Measurements from ENCODE around the gene SERTAD3. TPM values are rescaled to one million over a fixed set of nuclear protein-coding genes. Genes with fewer than 3 reads are reported as not detected.

The SERTAD3 gene
- polyA plus RNA-seq, 2 of the 4 experiments (the other 2 are of a cell fraction), result 39.7 to 40.2 TPM

DNA sequence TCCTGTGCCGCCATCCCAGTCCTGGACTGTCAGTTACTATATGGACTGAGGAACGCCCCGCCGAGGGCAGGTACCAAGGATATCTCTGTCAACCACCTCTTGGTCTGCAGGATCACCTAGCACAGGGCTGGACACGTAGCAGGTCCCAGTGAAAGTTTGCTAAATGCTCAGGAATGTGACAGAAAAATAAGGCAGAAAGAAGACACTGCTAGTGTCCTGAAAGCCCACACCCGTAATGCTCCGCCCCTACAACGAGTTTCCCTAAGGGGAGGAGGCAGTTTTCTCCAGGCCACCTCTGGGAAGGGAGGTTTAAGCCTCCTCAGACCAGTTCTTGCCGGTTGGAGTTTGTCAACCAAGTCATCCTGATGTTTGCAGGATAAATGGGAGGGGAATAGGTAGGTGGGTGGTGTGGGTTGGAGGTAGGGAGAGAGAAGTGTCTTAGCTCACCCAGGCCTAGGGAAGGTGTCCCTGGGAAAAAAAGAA is 1.7 kb upstream of the SERTAD3 start:
- peak in 1 of 2 experiments; percentile 73 for DNase-seq (ENCODE audit: low read depth in 1 of 2, low spot score in 1 of 2)
- Histone ChIP-seq H3K4me3 (no peak overlapping the region), H3K9me3 (no peaks in the 10 kb centered on the region), H3K4me2 (no peak overlapping the region), H3K4me1 (peaks cover 23% of the 10 kb centered on the region), H3K27ac (peak overlapping the region in 1 of 2 experiments; percentile 88; a peak in 3 of 6 replicates)
- POLR2A ChIA-PET, result interaction anchor here (0.8 to 8.8 kb wide), 3 partner anchors 20 to 21 kb away, joined by 3 to 208 read pairs (median 12); partner anchors contain the start of genes BLVRB and SERTAD1
- ATAC-seq, result no peak
- TF ChIP-seq, protein P1, sequence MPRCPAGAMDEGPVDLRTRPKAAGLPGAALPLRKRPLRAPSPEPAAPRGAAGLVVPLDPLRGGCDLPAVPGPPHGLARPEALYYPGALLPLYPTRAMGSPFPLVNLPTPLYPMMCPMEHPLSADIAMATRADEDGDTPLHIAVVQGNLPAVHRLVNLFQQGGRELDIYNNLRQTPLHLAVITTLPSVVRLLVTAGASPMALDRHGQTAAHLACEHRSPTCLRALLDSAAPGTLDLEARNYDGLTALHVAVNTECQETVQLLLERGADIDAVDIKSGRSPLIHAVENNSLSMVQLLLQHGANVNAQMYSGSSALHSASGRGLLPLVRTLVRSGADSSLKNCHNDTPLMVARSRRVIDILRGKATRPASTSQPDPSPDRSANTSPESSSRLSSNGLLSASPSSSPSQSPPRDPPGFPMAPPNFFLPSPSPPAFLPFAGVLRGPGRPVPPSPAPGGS (IDR thresholded peaks at IDR 0.05), result no peak
- TF ChIP-seq RCOR1 (IDR thresholded peaks at IDR 0.05; ENCODE audit: low read depth, low read length) (no peak), FOSL2 (IDR thresholded peaks at IDR 0.05) (no peak), FOSL2 (CRISPR knock-in tag; IDR thresholded peaks at IDR 0.05) (no peak), MAFK (IDR thresholded peaks at IDR 0.05; ENCODE audit: partially characterized antibody) (no peak), HOXA7 (CRISPR knock-in tag; IDR thresholded peaks at IDR 0.05) (0 out of 2 replicates have a peak, but pooled peaks have one; percentile 26)
- FAIRE-seq, result no peak
- 72% methylated on average over 9 of the region's 9 CpGs for WGBS (ENCODE audit: missing lambda C conversion rate)
- CTCF ChIA-PET, result interaction anchor here (0.8 to 46.6 kb wide), 9 partner anchors 8 to 155 kb away, joined by 3 to 950 read pairs (median 6); partner anchors contain the start of genes BLVRB, LTBP4, PRX and SERTAD1

- H3K9me3 ChIP-seq, result no peaks in the 10 kb centered on the region
- POLR2A ChIA-PET, result interaction anchor here (0.6 to 8.8 kb wide), 10 partner anchors 9 to 1309 kb away, joined by 3 to 208 read pairs (median 3); partner anchors contain the start of genes BLVRB and SERTAD1
These were observed 734 bp upstream of the SERTAD3 start for GRCh38 chr19:40444825-40445312.

More at GRCh38 chr19:40444825-40445312, 734 bp upstream of the SERTAD3 start:
- Histone ChIP-seq H3K4me1 (peaks cover 23% of the 10 kb centered on the region), H3K4me3 (peak overlapping the region; percentile 80), H3K27ac (peak overlapping the region; percentile 88 to 97), H3K4me2 (peak overlapping the region; percentile 95)
- TF ChIP-seq, protein P1 (IDR thresholded peaks at IDR 0.05), result 0 out of 3 replicates have a peak, but pooled peaks have one; percentile 56
- no peak for TF ChIP-seq BHLHE40 (IDR thresholded peaks at IDR 0.05; ENCODE audit: low read depth, low read length)
- peak; percentile 74 for TF ChIP-seq SMC3 (IDR thresholded peaks at IDR 0.05)
- no peak for TF ChIP-seq POLR2A (IDR thresholded peaks at IDR 0.05; ENCODE audit: low read length)
- peak; percentile 36; the same call in 1 of the 2 replicates for TF ChIP-seq PHF8 (IDR thresholded peaks at IDR 0.05; ENCODE audit: borderline replicate concordance, low read depth)
- TF ChIP-seq KDM5A (IDR thresholded peaks at IDR 0.05), result 0 out of 2 replicates have a peak, but pooled peaks have one; percentile 21
- TF ChIP-seq RAD21 (conservative IDR thresholded peaks at IDR 0.05 in 1 of 2, IDR thresholded peaks at IDR 0.05 in 1 of 2), result peak; percentile 70 to 74
- no peak for TF ChIP-seq MAFK (IDR thresholded peaks at IDR 0.05; ENCODE audit: partially characterized antibody)
- TF ChIP-seq, protein P2, sequence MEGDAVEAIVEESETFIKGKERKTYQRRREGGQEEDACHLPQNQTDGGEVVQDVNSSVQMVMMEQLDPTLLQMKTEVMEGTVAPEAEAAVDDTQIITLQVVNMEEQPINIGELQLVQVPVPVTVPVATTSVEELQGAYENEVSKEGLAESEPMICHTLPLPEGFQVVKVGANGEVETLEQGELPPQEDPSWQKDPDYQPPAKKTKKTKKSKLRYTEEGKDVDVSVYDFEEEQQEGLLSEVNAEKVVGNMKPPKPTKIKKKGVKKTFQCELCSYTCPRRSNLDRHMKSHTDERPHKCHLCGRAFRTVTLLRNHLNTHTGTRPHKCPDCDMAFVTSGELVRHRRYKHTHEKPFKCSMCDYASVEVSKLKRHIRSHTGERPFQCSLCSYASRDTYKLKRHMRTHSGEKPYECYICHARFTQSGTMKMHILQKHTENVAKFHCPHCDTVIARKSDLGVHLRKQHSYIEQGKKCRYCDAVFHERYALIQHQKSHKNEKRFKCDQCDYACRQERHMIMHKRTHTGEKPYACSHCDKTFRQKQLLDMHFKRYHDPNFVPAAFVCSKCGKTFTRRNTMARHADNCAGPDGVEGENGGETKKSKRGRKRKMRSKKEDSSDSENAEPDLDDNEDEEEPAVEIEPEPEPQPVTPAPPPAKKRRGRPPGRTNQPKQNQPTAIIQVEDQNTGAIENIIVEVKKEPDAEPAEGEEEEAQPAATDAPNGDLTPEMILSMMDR (IDR thresholded peaks at IDR 0.05), result peak; percentile 58
- TF ChIP-seq FOSL2 (IDR thresholded peaks at IDR 0.05), result no peak
- peak; percentile 1; the same call in 1 of the 2 replicates for TF ChIP-seq FOSL2 (CRISPR knock-in tag; IDR thresholded peaks at IDR 0.05)
- TF ChIP-seq, protein P3, sequence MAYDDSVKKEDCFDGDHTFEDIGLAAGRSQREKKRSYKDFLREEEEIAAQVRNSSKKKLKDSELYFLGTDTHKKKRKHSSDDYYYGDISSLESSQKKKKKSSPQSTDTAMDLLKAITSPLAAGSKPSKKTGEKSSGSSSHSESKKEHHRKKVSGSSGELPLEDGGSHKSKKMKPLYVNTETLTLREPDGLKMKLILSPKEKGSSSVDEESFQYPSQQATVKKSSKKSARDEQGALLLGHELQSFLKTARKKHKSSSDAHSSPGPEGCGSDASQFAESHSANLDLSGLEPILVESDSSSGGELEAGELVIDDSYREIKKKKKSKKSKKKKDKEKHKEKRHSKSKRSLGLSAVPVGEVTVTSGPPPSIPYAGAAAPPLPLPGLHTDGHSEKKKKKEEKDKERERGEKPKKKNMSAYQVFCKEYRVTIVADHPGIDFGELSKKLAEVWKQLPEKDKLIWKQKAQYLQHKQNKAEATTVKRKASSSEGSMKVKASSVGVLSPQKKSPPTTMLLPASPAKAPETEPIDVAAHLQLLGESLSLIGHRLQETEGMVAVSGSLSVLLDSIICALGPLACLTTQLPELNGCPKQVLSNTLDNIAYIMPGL (CRISPR knock-in tag; IDR thresholded peaks at IDR 0.05; ENCODE audit: borderline replicate concordance), result 0 out of 2 replicates have a peak, but pooled peaks have one; percentile 13
- FAIRE-seq (peak; percentile 28), DNase-seq (ENCODE audit: low read depth in 1 of 2, low spot score in 1 of 2) (no peak), ATAC-seq (no peak)
- CTCF ChIA-PET, result interaction anchor here (0.9 to 46.6 kb wide), 9 partner anchors 9 to 85 kb away, joined by 3 to 950 read pairs (median 5); partner anchors contain the start of genes BLVRB, PRX, SERTAD1 and SPTBN4
- WGBS (ENCODE audit: missing lambda C conversion rate), result 21% methylated on average over 18 of the region's 18 CpGs

Data from A549 (cell line).